Gastroesophageal sphincter (tissue), 3 donors: ENCODE data around the gene WDR20.

Source experiments
- CTCF ChIP-seq, 4 experiments: fragments of 200-600 bp in 2 of 4; fragments of 450-650 bp in 2 of 4; sonication (generic) in 1 of 4; IDR thresholded peaks; one replicate each; pipeline ENCODE4 v1.5.1; 2017 to 2019; ENCODE audit warnings: antibody characterized with exemption in 4 of 4, mild to moderate bottlenecking in 2 of 4, moderate library complexity in 2 of 4
- POLR2AphosphoS5 ChIP-seq: sonication (generic); formaldehyde crosslinking; IDR thresholded peaks from one replicate; pipeline ENCODE4 v1.6.1; 2017; ENCODE audit warnings: antibody characterized with exemption

- TF ChIP-seq POLR2AphosphoS5 (no peak), CTCF (IDR thresholded peaks at IDR 0.05) (no peak)
Measured at GRCh38 chr14:102158797-102159196, 19.1 kb downstream of the WDR20 start.
